Peyer's patch (tissue), 4 donors: Measurements from ENCODE around the gene LRRC56. TPM values are rescaled to one million over a fixed set of nuclear protein-coding genes. Genes with fewer than 3 reads are reported as not detected.
A peak's percentile ranks its signal among the peaks of the same experiment; 100 is the strongest.

Experiments
- DNase-seq, 3 donors: peaks; one replicate each; pipeline ENCODE4 v3.0.0-alpha.2; 2017 to 2019
- H3K27ac ChIP-seq, 4 donors: fragments of 200-600 bp; sonication (generic); one replicate each; pipeline ENCODE4 v1.5.1; 2016 to 2019
- H3K27me3 ChIP-seq, 2 donors: fragments of 200-600 bp; sonication (generic); one replicate each; pipeline ENCODE4 v1.5.1; 2019
- H3K36me3 ChIP-seq, 3 donors: fragments of 200-600 bp; sonication (generic); one replicate each; pipeline ENCODE4 v1.5.1; 2016 to 2019
- H3K4me1 ChIP-seq, 4 donors: fragments of 200-600 bp; sonication (generic); one replicate each; pipeline ENCODE4 v1.5.1; 2016 to 2019
- H3K4me3 ChIP-seq, 4 donors: fragments of 200-600 bp; sonication (generic); 1 replicate in 3 of 4; 2 replicates in 1 of 4; pipeline ENCODE4 v1.5.1; 2016 to 2019; ENCODE audit warnings: mild to moderate bottlenecking in 1 of 4
- H3K9me3 ChIP-seq, 4 donors: fragments of 200-600 bp; sonication (generic); one replicate each; pipeline ENCODE4 v1.5.1; 2016 to 2019; ENCODE audit warnings: mild to moderate bottlenecking in 1 of 4
- CTCF ChIP-seq, 6 experiments: fragments of 450-650 bp in 4 of 6; fragments of 200-600 bp in 2 of 6; sonication (generic) in 1 of 6; IDR thresholded peaks; one replicate each; pipeline ENCODE4 v1.5.1; 2017 to 2019; ENCODE audit warnings: antibody characterized with exemption in 6 of 6, mild to moderate bottlenecking in 3 of 6, moderate library complexity in 1 of 6
- POLR2A ChIP-seq, 2 donors: fragments of 450-650 bp; IDR thresholded peaks; one replicate each; pipeline ENCODE4 v1.5.1; 2017; ENCODE audit warnings: antibody characterized with exemption in 2 of 2, mild to moderate bottlenecking in 2 of 2, moderate library complexity in 2 of 2
- total RNA-seq, 4 donors: library from RNA; depleted of rRNA; stranded (reverse); fragments of >200 nt; gene quantifications; one replicate each; pipeline ENCODE4 v1.1.0, GENCODE V29; 2016

Gene LRRC56
- total RNA-seq, 4 donors from 2014 or later, result 0.67 to 4.1 (median 2.4) TPM

DNA sequence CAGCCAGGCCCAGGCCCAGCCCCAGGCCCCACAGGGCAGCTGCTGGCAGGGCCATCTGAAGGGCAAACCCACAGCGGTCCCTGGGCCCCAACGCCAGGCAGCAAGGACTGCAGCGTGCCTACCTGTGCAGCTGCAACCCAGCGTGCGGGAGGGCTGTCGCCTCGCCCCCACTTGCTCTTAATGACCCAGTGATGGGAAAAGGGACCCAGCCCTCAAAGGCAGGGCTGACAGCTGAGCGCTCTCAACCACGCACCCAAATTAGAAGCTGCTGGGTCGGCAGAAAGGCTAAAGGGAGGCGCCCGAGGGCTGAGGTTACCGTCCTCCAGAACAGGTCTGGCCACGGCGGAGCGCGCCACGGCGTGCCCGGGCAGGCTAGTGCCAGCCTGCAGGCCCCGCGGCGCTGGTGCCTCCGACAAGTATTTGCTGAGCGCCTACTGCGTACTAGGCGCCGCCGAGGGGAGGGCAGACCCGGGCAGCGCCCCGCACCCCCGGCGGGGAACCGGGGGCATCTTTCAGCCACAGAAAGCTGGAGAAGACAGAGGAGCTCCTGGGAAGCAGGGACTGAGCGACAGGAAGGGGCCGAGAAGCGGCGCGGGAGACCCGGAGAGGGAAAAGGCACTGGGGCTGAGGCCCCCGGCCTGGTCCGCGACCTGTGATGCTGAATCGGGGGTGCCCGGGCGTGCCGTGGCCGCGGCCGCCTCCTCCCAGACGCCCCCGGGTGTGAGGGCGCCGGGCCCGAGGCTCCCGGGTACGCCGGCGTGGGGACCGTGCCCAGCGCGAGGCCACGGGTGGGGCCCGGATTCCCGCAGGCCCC is 2.7 kb upstream of the LRRC56 start:
- Histone ChIP-seq H3K4me1 (peaks cover 0 to 33% (median 26%) of the 10 kb centered on the region in 4 donors), H3K27me3 (no peaks in the 10 kb centered on the region), H3K9me3 (no peaks in the 10 kb centered on the region), H3K27ac (peak overlapping the region; percentile 64 to 98 (median 74)), H3K4me3 (peak overlapping the region; percentile 56 to 93 (median 70)), H3K36me3 (peaks cover 0 to 26% (median 0%) of the 10 kb centered on the region in 3 donors)
- DNase-seq, result peak in 2 of 3 donors; percentile 59 to 71
- TF ChIP-seq POLR2A (IDR thresholded peaks at IDR 0.05), result no peak
- peak in 1 of 6 experiments; percentile 23 for TF ChIP-seq CTCF (IDR thresholded peaks at IDR 0.05)

DNA sequence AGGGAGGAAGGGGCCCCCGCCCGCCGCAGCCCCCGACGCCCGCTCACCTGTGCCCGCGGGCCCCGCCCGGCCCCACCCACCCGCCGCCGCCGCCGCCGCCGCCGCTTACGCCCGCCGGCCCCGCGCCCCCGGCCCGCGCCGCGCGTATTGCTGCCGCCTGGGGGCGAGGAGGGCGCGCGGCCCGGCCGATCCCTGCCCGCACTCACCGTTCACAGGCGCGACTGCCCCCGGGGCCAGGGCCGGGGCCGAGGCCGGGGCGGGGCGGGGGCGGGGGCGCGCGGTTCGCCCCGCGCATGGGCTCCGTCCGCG is 2.2 kb upstream of the LRRC56 start:
- peaks cover 0 to 33% (median 26%) of the 10 kb centered on the region in 4 donors for H3K4me1 ChIP-seq
- H3K9me3 ChIP-seq, result no peaks in the 10 kb centered on the region
- H3K27ac ChIP-seq, result peak overlapping the region; percentile 64 to 98 (median 74)
- H3K36me3 ChIP-seq, result peaks cover 0 to 26% (median 0%) of the 10 kb centered on the region in 3 donors
- no peaks in the 10 kb centered on the region for H3K27me3 ChIP-seq
- DNase-seq, result no peak
- peak overlapping the region; percentile 56 to 93 (median 70) for H3K4me3 ChIP-seq
- TF ChIP-seq CTCF (IDR thresholded peaks at IDR 0.05) (peak in 1 of 6 experiments; percentile 15), POLR2A (IDR thresholded peaks at IDR 0.05) (no peak)

DNA sequence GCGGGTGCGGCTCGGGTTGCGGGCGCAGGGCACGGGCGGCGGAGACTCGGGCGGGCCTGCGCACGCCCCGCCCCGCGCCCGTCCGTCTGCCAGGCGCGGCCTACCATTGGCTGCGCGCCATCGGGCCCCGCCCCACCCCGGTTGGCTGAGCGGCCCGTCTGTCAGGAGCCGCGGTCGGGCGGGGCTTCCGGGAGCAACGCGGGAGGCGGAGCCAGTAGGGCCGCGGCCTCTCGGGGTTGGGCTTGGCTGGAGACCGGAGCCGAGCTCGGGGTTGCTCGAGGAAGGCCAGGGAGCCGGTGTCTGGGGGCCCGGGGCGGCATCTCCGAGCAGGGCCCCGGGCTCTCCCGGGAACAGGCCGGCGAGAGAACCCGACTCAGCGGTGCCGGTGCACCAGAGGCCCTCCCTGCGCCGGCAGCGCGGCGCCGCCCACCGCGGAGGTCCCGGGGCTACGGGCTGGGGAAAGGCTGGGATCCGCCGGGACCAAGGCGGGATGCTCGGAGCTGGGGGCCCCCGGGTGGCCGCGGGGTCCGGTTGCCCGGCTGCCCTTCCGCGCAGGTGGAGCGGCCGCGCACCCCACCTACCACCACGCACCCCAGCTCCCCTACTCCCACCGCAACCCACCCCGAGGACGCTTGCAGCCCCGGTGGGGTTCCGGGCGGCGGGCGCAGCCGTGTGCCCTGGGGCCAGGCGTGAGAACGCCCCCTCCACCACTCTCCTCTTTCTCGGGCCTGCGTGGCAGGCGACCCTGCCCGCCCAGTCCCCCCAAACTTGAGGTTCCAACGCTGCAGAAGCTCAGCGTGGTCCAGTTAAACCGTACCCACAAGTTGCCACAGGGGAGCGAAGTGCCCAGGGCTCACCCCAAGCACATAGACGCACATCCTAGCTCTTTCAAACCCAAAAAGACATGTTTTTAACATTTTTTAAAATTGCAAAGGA is 1.5 kb upstream of the LRRC56 start, which contains the start of gene HRAS:
TSS of gene HRAS (minus strand) at position 58 of the 936 bp plus-strand sequence.
- peak; percentile 97 for DNase-seq
- peak; percentile 60 to 80 for TF ChIP-seq POLR2A (IDR thresholded peaks at IDR 0.05)
- TF ChIP-seq CTCF (IDR thresholded peaks at IDR 0.05), result peak in 1 of 6 experiments; percentile 2
- peaks cover 0 to 33% (median 26%) of the 10 kb centered on the region in 4 donors for H3K4me1 ChIP-seq
- H3K4me3 ChIP-seq, result peak within 1 kb of the TSS; percentile 56 to 93 (median 70)
- peak within 1 kb of the TSS; percentile 81 to 98 (median 86) for H3K27ac ChIP-seq
- no peaks in the 10 kb centered on the region for H3K9me3 ChIP-seq
- no peaks in the 10 kb centered on the region for H3K27me3 ChIP-seq
- H3K36me3 ChIP-seq, result peaks cover 0 to 26% (median 0%) of the 10 kb centered on the region in 3 donors

GRCh38 chr11:537622-538430 is 499 bp downstream of the LRRC56 start:
- peak in 1 of 3 donors; percentile 45 for DNase-seq
- peak overlapping the region in 3 of 4 donors; percentile 10 to 98 (median 85) for H3K27ac ChIP-seq
- H3K36me3 ChIP-seq, result peaks cover 0 to 8% (median 0%) of the 10 kb centered on the region in 3 donors
- H3K9me3 ChIP-seq, result no peaks in the 10 kb centered on the region
- H3K4me3 ChIP-seq, result peak overlapping the region; percentile 56 to 93 (median 70)
- H3K4me1 ChIP-seq, result peaks cover 0 to 33% (median 26%) of the 10 kb centered on the region in 4 donors
- TF ChIP-seq POLR2A (IDR thresholded peaks at IDR 0.05), result peak in 1 of 2 donors; percentile 2
- no peak for TF ChIP-seq CTCF (IDR thresholded peaks at IDR 0.05)
- no peaks in the 10 kb centered on the region for H3K27me3 ChIP-seq
